ENCODE results near the gene C10orf67.

DNA sequence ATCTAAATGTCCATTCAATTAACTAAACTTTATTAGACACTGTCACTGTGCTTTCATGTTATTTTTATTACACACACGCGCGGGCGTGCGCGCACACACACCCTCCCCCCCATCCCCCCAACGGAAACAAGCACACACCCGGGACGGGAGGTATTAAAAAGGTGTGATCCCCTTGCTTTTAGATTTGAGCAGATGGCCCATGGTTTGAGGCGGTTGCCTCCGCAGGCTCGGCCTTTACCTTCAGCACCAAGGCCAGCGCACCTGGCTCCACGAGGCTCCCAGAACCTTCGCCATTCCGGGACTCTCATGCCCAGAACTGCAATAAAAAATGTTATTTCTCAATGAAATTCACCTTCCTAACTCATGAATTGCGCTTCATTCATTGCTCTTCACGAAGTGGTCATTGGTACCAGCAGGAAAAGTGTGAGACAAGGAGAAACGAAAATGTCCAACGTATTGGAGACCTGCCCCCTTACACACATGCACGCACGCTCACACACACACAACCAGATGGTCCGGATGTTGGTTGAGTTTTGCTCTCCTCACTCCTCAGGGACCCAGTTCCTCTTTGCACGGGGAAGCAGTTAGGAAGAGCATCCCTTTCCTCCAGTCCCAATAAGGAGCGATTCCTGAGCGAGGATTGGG lies 173.2 kb downstream of the C10orf67 start:
- no peak for TF ChIP-seq POLR2A (IDR thresholded peaks at IDR 0.05)
- TF ChIP-seq, protein P1, sequence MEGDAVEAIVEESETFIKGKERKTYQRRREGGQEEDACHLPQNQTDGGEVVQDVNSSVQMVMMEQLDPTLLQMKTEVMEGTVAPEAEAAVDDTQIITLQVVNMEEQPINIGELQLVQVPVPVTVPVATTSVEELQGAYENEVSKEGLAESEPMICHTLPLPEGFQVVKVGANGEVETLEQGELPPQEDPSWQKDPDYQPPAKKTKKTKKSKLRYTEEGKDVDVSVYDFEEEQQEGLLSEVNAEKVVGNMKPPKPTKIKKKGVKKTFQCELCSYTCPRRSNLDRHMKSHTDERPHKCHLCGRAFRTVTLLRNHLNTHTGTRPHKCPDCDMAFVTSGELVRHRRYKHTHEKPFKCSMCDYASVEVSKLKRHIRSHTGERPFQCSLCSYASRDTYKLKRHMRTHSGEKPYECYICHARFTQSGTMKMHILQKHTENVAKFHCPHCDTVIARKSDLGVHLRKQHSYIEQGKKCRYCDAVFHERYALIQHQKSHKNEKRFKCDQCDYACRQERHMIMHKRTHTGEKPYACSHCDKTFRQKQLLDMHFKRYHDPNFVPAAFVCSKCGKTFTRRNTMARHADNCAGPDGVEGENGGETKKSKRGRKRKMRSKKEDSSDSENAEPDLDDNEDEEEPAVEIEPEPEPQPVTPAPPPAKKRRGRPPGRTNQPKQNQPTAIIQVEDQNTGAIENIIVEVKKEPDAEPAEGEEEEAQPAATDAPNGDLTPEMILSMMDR (IDR thresholded peaks at IDR 0.05) = no peak

Data from uterus (tissue), 2 donors.